Astrocyte of the spinal cord (primary cell): ENCODE results near the gene HSF2BP.

Experiments
- DNase-seq: peaks from one replicate; pipeline ENCODE4 v3.0.0; 2011; ENCODE audit warnings: low read depth, low spot score
- H3K4me3 ChIP-seq: 2 replicates; pipeline ENCODE4 v1.5.1; 2011; ENCODE audit warnings: low read depth, mild to moderate bottlenecking, low read length, moderate library complexity
- in situ Hi-C: cut with HindIII; loops from 2 replicates; pipeline ENCODE4 v1.10.0; 2017; ENCODE audit warnings: low sequenced_read_pairs
- TF ChIP-seq, protein P1 (sequence below): IDR thresholded peaks from 2 replicates; pipeline ENCODE4 v1.5.1; 2012; ENCODE audit warnings: low read depth, mild to moderate bottlenecking, low read length, inconsistent platforms

HSF2BP gene

DNA sequence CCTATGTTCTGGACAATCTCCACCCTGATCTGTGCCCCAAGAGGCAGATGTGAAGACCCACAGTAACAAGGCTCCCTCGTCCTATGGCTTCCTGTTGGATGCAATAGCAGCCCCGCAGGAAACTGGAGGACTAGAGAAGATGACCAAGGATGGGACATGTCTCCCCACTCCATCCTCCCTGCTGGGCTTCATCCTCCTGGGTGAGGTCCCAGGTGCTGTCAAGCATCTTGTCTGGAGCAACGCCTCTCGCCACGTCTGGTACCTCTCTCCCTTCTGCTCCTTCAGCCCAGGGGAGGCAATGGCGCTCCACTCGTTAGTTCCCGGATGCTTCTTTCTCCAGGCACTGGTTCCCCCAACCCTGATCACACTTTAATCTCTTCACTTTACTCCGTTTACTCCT lies 11.1 kb downstream of the HSF2BP start:
- no peak for DNase-seq
- H3K4me3 ChIP-seq, result no peak overlapping the region
- in situ Hi-C loops, result no loop called here
- TF ChIP-seq, protein P1, sequence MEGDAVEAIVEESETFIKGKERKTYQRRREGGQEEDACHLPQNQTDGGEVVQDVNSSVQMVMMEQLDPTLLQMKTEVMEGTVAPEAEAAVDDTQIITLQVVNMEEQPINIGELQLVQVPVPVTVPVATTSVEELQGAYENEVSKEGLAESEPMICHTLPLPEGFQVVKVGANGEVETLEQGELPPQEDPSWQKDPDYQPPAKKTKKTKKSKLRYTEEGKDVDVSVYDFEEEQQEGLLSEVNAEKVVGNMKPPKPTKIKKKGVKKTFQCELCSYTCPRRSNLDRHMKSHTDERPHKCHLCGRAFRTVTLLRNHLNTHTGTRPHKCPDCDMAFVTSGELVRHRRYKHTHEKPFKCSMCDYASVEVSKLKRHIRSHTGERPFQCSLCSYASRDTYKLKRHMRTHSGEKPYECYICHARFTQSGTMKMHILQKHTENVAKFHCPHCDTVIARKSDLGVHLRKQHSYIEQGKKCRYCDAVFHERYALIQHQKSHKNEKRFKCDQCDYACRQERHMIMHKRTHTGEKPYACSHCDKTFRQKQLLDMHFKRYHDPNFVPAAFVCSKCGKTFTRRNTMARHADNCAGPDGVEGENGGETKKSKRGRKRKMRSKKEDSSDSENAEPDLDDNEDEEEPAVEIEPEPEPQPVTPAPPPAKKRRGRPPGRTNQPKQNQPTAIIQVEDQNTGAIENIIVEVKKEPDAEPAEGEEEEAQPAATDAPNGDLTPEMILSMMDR, result no peak

DNA sequence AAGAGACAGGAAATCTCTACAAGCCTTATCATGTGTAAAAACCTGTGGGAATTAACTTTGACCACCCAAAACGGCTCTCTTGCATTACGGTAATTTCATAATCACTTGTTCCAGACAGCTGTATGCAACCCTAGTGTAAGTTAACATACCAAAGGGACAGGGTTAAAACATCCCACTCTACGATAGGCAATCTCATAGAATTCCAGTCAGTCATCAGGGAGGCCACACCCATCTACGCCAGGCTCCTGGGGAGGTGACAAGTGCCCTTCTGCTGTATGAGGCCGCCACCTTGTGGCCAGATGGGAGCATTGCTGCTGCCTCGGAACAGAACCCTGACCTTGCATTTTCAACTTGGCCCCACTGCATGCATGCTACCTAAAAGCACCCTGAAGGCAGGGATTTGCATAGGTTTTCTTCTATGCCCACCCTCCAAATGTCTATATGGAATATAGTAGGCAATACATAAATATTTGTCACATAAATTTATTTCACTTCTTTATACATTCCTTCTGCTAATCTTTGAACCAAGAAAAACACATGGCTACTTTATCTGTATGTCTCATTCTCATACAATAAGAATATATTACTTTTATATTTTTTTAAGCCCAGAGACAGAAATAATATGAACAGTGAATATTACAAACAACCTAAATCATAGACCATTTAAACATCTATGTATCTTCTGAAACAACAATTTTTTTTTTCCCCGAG lies 12.6 kb downstream of the HSF2BP start:
- DNase-seq, result peak; percentile 89
- TF ChIP-seq, protein P1, result peak; percentile 97
- H3K4me3 ChIP-seq, result no peak overlapping the region
- in situ Hi-C loops, result no loop called here

DNA sequence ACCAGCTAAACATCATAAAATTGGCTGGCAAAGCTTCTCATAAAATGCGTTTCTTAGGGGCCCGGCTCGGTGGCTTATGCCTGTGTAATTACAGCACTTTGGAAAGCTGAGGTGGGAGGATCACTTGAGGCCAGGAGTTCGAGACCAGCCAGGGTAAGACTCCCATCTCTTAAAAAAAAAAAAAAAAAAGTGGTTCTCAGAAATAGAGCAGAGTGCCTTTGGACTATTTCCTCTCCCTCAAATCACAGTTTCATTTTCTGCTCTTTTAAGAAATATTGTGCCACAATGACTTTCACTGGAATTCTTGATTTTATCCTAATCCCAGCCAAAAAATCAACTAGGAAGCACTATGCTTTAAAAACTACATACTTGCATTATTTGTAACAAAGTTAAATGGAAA lies 13.3 kb downstream of the HSF2BP start:
- TF ChIP-seq, protein P1, result no peak
- no peak overlapping the region for H3K4me3 ChIP-seq
- no peak for DNase-seq
- in situ Hi-C loops, result no loop called here

DNA sequence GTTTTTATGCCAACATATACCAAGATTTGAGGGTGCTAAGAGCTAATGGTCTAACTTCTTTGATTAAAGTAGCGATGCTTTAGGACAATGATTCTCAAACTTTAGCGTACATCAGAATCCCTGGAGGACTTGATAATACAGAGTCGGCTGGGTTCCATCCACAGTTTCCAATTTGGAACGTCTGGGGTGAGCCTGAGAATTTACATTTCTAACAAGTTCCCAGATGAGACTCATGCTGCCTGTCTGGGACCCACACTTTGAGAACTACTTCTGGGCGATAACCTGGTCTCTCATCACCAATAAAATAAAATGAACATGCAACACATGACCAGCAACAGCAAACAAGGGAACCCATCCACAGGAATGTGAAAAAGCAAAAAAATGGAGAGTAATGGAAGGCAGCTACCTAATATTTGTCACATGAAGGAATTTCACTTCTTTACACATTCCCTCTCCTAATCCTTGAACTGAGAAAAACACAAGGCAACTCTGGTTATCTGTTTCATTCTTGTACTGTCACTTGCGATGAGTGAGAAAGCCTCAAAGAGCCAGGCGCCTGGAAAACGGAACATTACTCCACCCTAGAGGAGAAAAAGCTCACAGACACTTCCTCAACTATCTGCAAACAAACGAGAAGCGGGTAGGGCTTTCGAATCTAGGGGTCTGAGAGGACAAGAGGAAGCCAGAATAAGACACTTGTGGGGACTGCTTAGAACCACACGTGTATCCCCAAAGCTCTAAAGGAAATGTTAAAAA lies 14.0 kb downstream of the HSF2BP start:
- TF ChIP-seq, protein P1, result peak; percentile 71
- DNase-seq, result peak; percentile 86
- H3K4me3 ChIP-seq, result no peak overlapping the region
- in situ Hi-C loops, result no loop called here

DNA sequence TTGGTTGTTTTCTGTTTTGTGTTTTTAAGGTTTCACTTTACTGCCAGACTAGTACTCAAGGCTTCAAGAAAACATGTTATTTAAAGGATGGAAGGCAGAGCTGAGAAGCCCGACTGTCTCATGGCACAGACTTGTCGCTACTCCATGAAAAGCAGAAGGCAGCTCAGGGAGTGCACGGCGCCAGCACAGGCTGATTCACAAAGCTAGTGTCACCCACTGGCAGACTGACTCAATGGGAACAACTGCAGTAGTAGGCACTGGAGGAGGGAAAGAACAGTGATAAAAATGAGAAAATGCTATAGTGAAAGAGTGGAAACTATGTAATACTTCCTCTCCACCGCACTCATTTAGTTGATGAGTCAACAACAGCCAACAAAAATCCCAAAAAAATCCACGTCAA lies 14.7 kb downstream of the HSF2BP start:
- TF ChIP-seq, protein P1, result peak; percentile 3
- no peak overlapping the region for H3K4me3 ChIP-seq
- in situ Hi-C loops, result no loop called here
- peak; percentile 70 for DNase-seq

DNA sequence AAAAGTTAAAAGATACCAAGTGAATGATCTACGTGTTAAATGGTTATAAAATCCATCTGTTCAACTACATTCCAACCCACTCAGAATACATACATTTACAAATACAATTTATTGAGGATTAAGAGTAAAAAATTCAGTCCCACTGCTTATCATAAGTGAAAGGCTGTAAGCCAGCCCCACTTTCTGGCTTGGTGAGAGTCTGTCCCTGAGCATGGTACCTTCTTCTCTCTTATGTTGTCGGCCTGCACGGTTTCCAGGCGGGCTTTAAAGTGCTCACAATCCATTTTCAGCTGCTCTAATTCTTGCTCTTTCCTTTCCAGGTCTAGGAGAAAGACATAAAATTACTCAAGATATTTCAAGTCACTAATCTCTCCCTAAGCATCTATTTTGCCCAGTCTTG lies 15.2 kb downstream of the HSF2BP start:
- no peak for DNase-seq
- no peak overlapping the region for H3K4me3 ChIP-seq
- in situ Hi-C loops, result no loop called here
- TF ChIP-seq, protein P1, result no peak
